HL-60 (cell line): Measurements from ENCODE around the gene ARHGEF4.

ENCODE experiments used
- DNase-seq, 2 experiments: peaks; one replicate each; pipeline ENCODE4 v3.0.0-alpha.2; 2010 to 2020; ENCODE audit warnings: low read depth in 1 of 2, low spot score in 1 of 2
- H3K27ac ChIP-seq: fragments of 250-450 bp; sonication (Bioruptor Pico); replicated peaks from 2 replicates; pipeline ENCODE4 v1.5.1; 2020; ENCODE audit warnings: mild to moderate bottlenecking, moderate library complexity
- H3K27me3 ChIP-seq: fragments of 250-450 bp; sonication (Bioruptor Pico); 2 replicates; pipeline ENCODE4 v1.5.1; 2021; ENCODE audit warnings: mild to moderate bottlenecking, moderate library complexity; ENCODE audit not compliant: insufficient read depth, poor library complexity, severe bottlenecking
- H3K4me3 ChIP-seq: replicated peaks from 2 replicates; pipeline ENCODE4 v1.5.1; 2011; ENCODE audit warnings: mild to moderate bottlenecking, control low read depth, low read length; ENCODE audit not compliant: insufficient read depth
- GABPA ChIP-seq: IDR thresholded peaks from 2 replicates; pipeline ENCODE4 v1.6.1; 2012; ENCODE audit warnings: low read depth
- POLR2AphosphoS5 ChIP-seq: IDR thresholded peaks from 2 replicates; pipeline ENCODE4 v1.6.1; 2012; ENCODE audit warnings: low read depth
- REST ChIP-seq: IDR thresholded peaks from 2 replicates; pipeline ENCODE4 v1.6.1; 2012; ENCODE audit warnings: low read depth; ENCODE audit not compliant: insufficient replicate concordance
- SPI1 ChIP-seq: IDR thresholded peaks from 2 replicates; pipeline ENCODE4 v1.6.1; 2012; ENCODE audit warnings: low read depth, mild to moderate bottlenecking, borderline replicate concordance
- TF ChIP-seq, protein P1 (sequence below): IDR thresholded peaks from one replicate; pipeline ENCODE4 v1.5.1; 2011; ENCODE audit warnings: low read length, control low read depth, inconsistent platforms; ENCODE audit not compliant: insufficient read depth

The ARHGEF4 gene

GRCh38 chr2:130823171-130823885 is 13.4 kb upstream of the ARHGEF4 start:
- Histone ChIP-seq H3K4me3 (no peak overlapping the region), H3K27ac (no peak overlapping the region), H3K27me3 (peaks cover 3% of the 10 kb centered on the region)
- TF ChIP-seq SPI1: no peak
- TF ChIP-seq POLR2AphosphoS5: no peak
- TF ChIP-seq, protein P1, sequence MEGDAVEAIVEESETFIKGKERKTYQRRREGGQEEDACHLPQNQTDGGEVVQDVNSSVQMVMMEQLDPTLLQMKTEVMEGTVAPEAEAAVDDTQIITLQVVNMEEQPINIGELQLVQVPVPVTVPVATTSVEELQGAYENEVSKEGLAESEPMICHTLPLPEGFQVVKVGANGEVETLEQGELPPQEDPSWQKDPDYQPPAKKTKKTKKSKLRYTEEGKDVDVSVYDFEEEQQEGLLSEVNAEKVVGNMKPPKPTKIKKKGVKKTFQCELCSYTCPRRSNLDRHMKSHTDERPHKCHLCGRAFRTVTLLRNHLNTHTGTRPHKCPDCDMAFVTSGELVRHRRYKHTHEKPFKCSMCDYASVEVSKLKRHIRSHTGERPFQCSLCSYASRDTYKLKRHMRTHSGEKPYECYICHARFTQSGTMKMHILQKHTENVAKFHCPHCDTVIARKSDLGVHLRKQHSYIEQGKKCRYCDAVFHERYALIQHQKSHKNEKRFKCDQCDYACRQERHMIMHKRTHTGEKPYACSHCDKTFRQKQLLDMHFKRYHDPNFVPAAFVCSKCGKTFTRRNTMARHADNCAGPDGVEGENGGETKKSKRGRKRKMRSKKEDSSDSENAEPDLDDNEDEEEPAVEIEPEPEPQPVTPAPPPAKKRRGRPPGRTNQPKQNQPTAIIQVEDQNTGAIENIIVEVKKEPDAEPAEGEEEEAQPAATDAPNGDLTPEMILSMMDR: no peak
- TF ChIP-seq GABPA: no peak
- no peak for DNase-seq

- no peak for TF ChIP-seq GABPA
- DNase-seq: no peak
- H3K27me3 ChIP-seq: peaks cover 3% of the 10 kb centered on the region
- no peak overlapping the region for H3K4me3 ChIP-seq
- no peak overlapping the region for H3K27ac ChIP-seq
These were observed 12.7 kb upstream of the ARHGEF4 start for GRCh38 chr2:130823886-130824491.

- Histone ChIP-seq H3K27ac (no peak overlapping the region), H3K4me3 (no peak overlapping the region), H3K27me3 (peaks cover 3% of the 10 kb centered on the region)
- DNase-seq: no peak
- TF ChIP-seq POLR2AphosphoS5 (no peak), GABPA (no peak), SPI1 (no peak), REST (no peak)
- TF ChIP-seq, protein P1: no peak
These were observed 12.1 kb upstream of the ARHGEF4 start for GRCh38 chr2:130824492-130825061.

DNA sequence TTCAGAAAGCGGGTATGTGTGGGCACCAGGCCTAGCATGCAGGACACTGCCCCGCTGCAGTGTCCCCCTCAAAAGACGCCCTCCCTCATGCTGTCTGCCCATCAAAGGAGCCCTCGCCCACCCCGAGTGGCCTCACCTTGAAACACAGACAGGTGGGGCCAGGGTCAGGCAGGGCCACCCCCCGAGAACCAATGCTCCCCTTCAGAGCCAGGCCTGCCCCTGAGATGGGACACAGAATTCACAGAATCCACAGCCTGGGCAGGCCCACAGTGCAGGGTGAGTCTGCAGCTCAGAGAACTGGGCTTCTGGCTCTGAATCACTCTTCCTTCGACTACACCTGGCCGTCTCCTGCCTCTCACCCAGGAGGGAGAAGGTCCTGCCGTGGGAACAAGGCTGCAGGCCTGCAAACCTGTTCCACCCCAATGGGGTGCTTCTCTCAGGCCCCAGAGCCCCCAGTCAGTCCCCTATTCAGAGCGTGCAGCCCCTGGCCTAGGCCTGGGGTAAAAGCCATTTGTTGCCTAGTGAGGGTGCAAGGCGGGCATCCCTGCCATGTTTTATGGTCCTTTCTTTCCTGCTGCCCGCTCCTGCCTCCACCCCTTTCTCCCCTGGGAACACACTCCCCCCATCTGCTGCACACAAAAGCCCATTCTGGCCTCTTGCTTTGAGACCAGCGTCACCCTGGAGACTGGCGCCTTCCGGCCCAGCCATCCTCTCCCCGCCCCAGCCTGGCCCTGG is 11.3 kb upstream of the ARHGEF4 start:
- Histone ChIP-seq H3K4me3 (no peak overlapping the region), H3K27me3 (peaks cover 3% of the 10 kb centered on the region), H3K27ac (no peak overlapping the region)
- TF ChIP-seq REST: no peak
- no peak for TF ChIP-seq POLR2AphosphoS5
- no peak for TF ChIP-seq GABPA
- TF ChIP-seq SPI1: no peak
- TF ChIP-seq, protein P1: no peak
- DNase-seq: no peak
